Posterior cingulate gyrus (tissue), 11 donors: Measurements from ENCODE around the gene XPR1.

Source experiments
- DNase-seq, 10 donors: peaks; one replicate each; pipeline versions ENCODE4 v3.0.0 to v3.0.0-alpha.2; 2020 to 2021; ENCODE audit warnings: mixed read lengths in 3 of 10
- intact Hi-C: fragments of 100-400 bp; cut with DNase I; formaldehyde crosslinking; loops from one replicate; pipeline ENCODE4 v1.15.1; 2023

Gene XPR1

DNA sequence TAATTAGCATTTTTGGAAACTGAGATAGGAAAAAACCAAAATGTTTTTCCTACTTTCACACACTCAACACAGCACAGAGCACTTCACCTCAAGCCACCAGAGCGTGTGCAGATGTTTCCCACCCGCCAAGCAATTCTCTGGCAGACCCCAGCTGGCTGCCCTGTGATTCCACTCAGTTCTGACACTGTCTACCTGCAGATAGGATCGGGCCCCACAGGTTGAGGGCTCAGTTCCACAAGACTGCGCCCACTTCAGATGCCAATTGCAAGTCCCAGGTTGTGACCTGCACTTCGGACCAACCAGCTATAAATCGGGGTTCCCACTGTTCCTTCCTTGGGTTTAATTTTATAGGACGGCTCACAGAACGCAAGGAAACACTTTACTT lies 290.8 kb downstream of the XPR1 start:
- intact Hi-C loops: no loop called here
- peak in 2 of 10 donors; percentile 61 to 63 for DNase-seq

DNA sequence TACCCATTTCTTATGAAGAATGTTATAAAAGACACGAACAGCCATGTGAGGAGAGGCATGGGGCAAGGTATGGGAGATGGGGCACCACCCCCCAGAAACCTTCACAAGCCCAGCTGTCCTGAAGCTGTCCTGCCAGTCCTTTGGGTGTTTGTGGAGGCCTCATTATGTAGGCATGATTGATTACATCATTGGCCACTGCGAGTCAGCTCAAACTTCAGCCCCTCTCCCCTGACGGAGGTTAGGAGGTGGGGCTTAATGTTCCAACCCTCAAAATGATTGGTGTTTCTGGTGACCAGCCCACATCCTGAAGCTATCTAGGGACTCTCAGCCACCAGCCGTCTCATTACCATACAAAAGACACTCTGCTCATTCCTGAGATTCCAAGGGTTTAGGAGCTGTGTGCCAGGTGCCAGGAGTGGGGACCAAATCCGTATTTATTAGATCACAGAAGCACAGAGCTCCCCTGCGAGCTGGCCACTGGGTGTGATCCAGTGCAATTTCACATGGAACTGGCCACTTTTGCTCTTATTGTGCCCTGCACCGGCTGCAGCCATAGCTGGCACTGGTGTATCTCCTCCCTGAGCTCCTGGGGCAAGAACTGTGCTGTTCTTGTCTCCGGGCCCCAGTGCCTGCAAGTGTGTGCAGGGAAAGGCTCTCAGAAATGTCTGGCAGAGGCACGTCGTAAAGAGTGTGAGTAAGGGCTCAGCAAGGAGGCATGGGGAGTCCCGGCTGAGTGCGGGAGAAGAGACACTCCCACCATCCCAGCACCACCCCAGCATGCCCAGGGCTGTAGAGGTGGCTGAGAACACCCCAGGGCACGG lies 291.4 kb downstream of the XPR1 start:
- intact Hi-C loops: no loop called here
- DNase-seq: peak in 2 of 10 donors; percentile 24 to 49

DNA sequence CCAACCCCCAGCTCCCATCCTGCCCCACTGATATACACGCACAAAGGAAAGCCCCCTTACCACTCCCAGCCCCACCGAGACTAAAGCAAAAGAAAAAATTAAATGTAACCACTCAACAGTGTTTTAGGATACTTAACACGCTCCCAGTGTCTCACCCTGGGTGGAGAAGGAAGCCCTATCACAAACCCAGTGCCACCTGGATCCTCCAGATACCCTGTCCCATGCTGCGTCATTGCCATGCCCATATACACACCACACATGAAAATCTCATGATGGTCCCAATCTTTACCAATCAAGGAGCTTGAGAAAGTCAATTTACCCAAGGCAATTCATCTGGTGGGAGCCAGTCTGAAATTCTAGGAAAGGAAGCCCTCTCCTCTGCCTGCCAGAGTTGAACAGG lies 292.1 kb downstream of the XPR1 start:
- intact Hi-C loops: no loop called here
- peak in 1 of 10 donors; percentile 28 for DNase-seq

DNA sequence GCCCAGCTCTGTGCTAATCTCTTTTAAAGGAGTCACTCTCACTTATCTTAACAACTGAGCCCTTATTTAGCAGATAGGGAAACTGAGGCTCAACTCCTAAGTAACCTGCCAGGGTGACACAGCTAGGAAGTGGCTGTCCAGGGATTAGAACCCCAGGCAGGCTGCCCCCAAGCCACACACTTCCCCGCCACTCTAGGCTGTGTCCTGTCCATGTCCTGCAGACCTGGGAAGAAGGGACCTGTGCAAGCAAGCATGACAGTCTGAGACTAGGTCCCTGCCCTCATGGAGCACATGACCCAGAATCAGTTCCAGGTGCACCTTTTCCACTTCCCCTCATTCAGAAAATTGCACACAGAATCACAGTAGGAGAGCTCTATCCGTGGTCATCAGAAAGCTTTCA lies 293.1 kb downstream of the XPR1 start:
- peak in 2 of 10 donors; percentile 8 to 34 for DNase-seq
- intact Hi-C loops: loop anchor here (5.0 kb wide), 1 partner anchor 97 kb away; the partner anchor contains the start of gene STX6

DNA sequence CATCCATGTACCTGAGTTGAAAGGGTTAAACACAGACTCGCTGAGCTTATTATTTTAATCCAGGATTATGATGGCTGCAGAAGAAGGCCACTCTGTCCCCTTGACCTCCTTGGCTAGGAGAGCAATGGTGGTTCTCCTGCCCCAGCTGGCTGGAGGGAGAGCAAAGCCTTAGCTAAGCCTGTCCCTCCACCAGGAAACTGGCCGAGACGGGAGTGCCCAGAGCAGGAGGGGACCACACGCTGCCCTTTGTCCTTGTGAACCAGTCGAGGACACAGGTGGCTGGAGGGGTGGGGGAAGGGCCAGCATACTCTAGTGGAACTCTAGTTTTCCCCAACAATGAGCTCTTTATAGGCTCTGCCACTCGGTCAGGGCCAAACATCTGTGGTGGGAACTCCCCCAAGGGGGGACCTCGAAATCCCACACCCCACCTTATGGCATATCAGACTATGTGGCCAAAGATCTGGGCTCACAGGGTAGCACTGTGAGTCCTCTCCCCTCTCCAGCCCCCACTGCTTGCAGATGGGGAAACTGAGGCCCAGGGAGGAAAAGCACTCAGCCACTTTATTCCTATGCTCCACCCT lies 293.7 kb downstream of the XPR1 start:
- intact Hi-C loops: loop anchor here (5.0 kb wide), 1 partner anchor 97 kb away; the partner anchor contains the start of gene STX6
- DNase-seq: peak in 8 of 10 donors; percentile 51 to 95 (median 80)

DNA sequence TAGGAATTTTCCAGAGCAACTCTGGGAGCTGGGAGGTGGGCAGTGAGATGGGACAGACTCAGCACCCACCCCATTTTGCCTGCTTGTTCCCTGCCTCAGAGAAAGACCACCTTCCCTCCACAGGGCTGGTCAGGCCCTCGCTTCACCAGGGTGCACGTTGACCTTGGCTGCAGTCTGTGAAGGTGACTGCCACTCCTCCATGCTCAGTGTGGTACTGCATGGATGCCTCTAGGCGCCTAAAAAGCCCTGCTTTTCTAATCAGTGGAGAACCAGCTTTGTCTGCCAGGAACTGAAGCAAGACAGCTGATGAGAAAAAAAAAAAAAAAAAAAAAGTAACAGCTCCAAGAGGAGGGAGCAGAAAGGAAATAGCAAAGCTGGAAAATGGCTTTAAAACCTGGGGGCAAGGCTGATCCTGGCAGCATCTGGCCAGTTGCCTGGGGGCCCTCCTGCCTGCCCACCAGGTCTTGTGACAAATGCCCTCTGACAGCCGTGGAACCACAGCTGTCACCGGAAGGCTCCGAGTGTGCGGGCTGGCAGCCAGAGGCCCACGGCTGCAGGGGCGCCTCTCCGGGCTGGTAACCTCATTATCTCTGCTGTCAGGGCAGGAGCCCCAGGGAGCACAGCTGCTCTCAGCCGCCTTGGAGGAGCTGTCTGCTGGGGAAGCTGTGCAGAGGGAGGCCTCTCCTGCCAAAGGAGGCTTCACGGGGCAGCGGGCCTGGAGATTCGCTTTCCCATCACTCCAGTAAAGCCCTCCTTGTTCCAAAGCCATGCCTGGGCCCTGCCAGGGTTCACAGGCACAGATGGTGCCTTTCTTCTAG lies 294.6 kb downstream of the XPR1 start:
- DNase-seq: peak; percentile 52 to 96 (median 68)
- intact Hi-C loops: loop anchor here (5.0 kb wide), 1 partner anchor 96 kb away; the partner anchor contains the start of gene STX6

DNA sequence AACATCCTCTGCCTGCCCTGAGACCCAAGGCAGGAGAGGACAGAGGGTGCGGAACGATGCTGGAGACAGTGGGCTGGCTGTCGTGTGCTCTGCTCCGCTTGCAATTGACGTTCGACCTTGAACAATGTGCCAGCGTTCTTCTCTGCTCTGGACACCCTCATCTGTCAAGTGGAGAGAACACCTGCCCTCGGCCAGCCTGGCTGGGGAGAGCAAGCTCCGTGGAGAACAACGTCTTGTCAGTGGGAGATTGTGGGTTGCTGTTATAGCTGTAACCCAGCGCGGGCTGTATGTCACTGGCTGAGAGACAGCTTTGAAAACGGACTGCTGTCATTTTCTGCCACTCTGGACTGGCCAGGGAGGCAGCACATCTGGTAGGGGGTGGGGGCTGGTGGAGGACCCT lies 295.5 kb downstream of the XPR1 start:
- DNase-seq: peak in 4 of 10 donors; percentile 43 to 90 (median 60)
- intact Hi-C loops: loop anchor here (5.0 kb wide), 1 partner anchor 95 kb away; the partner anchor contains the start of gene STX6

DNA sequence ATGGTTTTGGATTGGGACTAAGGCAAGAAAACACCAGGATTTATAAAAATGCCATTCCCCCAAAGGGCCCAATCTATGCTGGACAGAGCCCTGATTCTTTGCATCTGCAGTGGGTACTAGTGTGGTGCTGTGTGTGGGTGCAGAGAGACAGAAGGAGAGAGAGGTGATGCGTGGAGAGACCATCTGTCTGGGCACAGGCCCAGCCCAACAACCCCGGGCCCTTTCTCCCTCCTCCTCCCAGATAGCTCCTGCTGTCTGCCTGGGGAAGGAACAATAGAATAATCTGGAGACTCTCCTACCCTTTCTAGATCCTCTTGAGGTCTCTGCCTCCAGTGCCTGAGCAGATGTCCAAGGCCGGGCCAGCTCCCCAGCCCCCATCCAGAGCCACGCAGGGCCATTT lies 296.0 kb downstream of the XPR1 start:
- intact Hi-C loops: loop anchor here (5.0 kb wide), 1 partner anchor 94 kb away; the partner anchor contains the start of gene STX6
- peak in 9 of 10 donors; percentile 53 to 93 (median 59) for DNase-seq

DNA sequence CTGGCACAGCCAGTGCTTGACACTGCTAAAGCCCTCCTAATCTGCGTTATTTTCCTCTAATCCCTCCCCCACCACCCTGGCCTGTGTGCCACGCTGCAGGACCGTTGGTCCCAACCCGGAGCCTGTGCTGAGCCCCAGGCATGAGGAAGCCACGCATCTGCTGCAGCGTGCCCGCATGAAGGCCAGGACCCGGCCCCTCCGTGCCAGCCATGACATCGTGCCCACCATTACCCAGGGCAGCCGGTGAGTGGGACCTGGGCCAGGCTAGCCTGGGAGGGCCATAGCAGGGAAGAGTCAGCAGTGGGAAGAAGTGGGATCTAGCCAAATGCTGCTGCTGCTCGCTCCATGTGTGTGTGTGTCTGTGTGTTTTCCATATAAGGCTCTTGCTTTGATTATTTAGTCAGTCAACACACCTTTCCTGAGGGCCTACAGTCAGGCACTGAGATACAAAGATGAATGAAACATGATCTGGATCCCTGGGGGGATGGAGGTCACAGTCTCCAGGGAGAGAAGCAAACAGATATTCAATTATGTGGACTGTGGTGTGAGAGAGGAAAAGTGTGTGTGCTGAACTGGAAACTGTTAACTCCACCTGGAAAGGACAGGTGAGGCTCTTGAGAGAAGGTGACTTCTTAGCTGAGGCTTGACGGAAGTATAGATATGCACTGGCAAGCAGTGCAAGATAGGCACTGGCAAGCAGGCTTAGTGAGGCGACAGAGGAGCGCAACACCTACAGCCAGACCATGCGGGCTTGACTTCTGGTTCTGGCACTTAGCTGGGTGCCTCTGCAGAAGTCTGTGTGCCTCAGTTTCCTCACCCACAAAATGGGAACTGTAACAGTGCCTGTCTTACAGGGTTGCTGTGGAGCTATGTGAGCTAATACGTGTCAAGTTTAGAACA lies 296.8 kb downstream of the XPR1 start:
- peak in 3 of 10 donors; percentile 19 to 80 (median 72) for DNase-seq
- intact Hi-C loops: loop anchor here (5.0 kb wide), 1 partner anchor 94 kb away; the partner anchor contains the start of gene STX6

DNA sequence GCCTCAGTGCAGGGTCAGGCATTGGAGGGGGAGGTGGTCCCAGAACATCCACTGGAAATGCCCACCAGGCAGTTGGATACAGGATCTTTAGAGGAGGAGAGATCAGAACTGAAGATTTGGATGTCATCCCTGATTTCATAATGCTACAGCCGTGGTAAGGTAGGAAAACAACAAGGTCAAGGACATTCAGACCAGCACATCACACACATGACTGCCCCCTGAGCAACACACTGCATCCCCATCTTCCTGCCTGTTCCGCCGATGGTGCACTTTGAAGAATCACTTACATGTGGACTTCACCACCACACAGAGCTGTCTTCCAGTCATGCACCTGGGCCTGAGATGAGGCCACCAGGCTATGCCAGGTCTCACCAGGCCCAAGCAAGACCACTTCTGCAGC lies 297.6 kb downstream of the XPR1 start:
- DNase-seq: peak in 1 of 10 donors; percentile 2
- intact Hi-C loops: loop anchor here (5.0 kb wide), 1 partner anchor 93 kb away; the partner anchor contains the start of gene STX6

DNA sequence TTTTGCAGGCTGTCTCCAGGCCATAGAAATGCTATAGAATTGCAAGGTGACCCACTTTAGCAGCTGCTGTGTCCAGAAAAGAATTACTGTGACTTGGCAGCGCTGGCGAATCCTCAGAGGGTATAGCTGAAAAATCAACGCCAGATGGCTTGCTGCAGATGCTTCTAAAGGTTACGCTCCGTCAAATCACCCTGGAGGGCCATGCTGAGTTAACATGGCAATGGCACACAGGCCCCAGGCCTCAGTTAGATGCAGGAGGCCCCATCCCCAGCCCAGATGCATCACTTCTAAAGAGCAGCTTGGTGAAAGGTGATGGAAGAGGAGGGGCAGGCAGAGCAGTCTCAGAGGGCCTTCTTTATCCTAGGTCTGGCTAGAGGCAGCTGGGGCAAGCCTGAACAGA lies 298.9 kb downstream of the XPR1 start:
- intact Hi-C loops: no loop called here
- DNase-seq: peak in 2 of 10 donors; percentile 44 to 90

DNA sequence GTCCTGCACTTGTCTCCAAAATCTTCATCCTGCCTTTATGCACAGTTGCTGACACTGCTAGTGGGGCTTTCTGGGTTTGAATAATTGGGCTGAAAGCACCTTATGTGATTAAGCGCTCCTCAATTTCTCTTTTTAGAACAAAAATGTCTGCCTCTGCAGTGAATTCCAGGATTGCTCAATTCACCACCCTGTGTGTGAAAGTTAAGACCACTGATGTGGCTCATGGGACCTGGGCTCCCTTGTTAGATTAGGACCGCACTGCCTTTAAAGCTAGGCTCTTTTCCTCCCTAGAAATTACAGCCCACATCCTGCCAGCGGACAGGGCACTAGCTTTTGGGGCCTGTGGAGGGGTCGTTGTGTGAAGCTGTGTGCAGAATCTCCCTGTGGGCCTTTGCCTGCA lies 299.7 kb downstream of the XPR1 start:
- intact Hi-C loops: no loop called here
- DNase-seq: no peak

DNA sequence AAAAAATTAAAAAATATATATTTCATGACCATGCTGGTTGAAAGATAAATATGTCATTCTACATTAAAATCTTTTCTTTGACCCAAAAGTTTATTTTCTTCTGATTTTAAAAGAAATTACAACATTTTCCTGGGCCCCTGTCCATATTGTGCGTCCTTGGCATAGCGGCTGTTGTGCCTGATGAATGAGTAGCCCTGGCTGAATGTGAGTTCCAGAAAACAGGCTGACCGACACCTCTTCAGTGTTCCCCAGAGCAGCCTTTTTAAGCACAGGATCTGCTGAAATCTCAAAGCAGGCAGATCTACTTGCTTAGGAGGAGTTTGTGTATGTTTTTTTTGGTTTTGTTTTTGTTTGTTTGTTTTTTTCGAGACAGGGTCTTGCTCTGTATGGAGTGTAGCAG lies 300.6 kb downstream of the XPR1 start:
- DNase-seq: no peak
- intact Hi-C loops: no loop called here

DNA sequence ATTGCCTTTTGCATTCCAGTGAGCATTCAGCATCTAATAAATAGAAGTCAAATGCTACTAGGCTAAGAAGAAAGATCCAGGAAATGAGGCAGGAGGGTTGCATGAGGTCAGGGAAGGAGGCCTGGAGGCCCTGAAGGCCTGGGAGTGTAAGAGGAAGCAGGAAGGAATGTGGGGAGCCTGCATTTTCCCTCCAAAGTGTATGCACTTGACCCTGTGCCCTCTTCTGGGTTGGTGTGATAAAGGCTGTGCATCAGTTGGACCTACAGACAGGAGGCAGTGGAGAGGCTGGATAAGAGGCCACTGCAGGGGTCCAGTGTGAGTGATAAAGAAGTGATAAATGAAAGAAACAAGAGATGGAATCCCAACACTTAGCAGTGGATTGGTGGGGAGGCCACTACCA lies 301.3 kb downstream of the XPR1 start:
- no peak for DNase-seq
- intact Hi-C loops: no loop called here

DNA sequence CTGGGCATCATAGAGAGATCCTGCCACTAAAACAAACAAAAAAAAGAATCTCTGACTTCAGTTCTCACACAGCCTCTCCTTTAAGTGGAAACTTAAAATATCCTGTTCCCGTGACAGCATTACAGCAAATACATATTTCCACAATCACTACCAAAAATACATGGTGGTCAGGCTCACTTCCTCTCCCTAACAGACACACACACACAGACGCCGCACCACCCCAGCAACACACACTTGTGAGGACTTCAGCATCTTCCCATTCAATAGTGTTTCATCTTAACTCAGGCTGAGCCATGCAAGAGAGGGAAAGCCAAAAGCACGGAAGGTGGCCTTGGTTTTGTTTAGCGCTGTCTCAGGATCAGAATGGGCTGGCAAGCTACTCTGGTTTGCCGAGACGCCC lies 302.7 kb downstream of the XPR1 start:
- intact Hi-C loops: no loop called here
- peak in 2 of 10 donors; percentile 55 to 89 for DNase-seq

DNA sequence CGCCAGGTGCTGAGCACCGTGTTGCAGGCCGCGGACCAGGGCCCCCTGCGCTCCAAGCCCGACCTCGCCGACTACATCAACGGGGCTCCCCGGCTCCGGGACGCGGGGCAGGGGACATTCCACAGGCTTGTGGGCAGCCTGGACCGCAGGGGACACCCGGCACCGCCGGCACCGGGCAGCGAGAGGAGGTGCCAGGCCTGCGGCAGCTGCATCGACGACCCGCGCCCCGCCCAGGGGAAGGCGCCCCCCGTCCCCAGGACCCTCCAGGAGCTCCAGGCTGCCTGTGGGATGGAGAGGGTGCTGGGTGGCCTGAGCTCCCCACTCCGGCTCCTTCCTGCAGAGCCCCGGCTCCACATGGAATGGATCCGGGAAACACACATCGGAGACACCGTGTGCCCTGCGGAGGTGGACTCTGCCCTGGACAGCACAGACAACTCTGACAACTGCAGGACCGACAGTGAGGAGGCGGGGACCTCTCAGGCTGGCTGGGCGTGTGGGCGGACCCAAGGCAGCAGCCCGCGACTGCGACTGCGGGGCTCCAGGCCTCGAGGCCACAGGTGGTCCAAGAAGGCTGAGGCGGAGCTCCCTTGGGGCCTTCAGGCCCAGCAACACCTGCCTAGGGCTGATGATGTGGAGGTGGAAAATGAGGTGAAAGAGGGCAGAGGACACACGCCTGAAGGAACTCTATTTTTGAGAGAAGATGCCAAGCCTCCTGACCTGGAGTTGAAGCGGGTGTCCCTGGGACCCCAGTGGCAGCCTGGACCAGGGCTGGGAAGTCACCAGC lies 303.7 kb downstream of the XPR1 start:
- no peak for DNase-seq
- intact Hi-C loops: no loop called here

DNA sequence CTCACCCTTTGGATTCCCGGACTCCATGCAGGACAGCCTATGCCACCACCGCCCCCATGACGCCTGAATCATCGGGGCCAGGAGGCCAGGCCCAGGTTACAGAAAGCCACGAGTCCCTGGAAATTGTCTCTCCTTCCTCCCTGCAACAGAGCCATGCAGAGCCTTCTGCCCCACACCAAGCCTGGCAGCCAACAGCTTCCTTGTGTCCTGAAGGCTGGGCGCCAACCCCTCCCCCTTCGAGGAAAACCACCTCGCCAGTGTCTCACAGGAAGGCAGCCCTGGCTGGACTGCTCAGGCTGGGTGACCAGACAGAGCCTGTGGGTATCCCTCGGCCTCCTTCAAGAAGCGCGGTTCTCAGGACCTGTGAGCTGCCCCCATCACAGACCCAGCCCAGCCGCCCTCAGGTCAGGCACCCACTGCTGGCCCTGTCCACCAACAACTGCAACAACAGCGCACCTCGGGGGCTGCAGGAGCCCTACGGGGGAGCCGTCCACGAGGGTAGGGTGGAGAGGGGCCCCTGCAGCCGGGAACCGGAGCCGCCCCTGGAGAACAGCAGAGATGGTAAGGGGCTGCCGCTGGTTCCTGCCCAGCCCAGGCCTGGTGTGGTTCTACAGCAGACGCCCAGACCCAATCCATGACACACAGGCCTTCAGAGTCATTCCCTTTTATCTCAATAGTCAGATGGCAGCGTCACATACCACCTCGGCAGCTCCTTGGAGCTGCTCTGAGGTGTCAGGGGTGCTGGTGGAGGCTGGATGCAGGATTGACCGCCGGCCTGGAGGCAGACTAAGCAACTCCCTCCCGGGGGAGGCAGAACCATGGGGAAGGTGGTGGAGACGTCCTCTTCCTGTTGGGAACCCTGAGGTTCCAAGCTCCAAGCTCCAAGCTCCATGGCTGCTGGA lies 304.5 kb downstream of the XPR1 start:
- intact Hi-C loops: no loop called here
- DNase-seq: peak in 3 of 10 donors; percentile 7 to 84 (median 64)

DNA sequence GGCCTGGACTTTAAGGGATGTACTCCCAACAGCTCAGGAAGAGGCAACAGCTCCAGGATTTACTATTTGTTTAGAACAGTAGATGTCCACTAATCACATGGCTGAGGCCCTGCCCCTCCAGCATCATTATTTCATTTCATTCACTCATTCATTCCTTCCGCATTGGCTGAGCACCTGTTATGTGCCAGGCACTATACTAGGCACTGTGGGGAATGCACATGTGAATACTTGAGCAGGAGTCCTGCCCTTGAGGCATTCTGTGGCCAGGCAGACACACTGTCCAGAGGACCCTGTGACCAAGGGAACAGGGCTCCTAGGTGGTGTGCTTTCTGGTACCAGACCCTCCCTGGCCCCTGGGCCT lies 305.2 kb downstream of the XPR1 start:
- intact Hi-C loops: no loop called here
- peak in 1 of 10 donors; percentile 29 for DNase-seq
